ENCODE measurements around the gene TOE1.
A peak's percentile ranks its signal among the peaks of the same experiment; 100 is the strongest.
"Not testable (repeated sequence)": the region's sequence is repeated elsewhere in the genome, so short reads cannot be mapped to it uniquely, and the experiment has no call there.

TOE1 gene

GRCh38 chr1:45339789-45340558 lies at the start of gene TOE1, which contains the start of gene MUTYH:
TSS of gene TOE1 (plus strand) at chr1:45340170. CDS start at chr1:45340253, 83 bp downstream.
TSS of gene MUTYH (minus strand) at chr1:45340440. CDS start at chr1:45334505, 5,935 bp downstream.
- Histone ChIP-seq H3K9me2 (replicated peaks; ENCODE audit: control insufficient read depth, low read length) (no peaks in the 10 kb centered on the region), H3K4me2 (ENCODE audit: low read length) (peak within 1 kb of the TSS; percentile 96), H3F3A (ENCODE audit: control insufficient read depth, insufficient read depth) (peaks cover 17% of the 10 kb centered on the region; the same call in 1 of the 2 replicates), H4K20me1 (ENCODE audit: control insufficient read depth, insufficient read depth, low read depth, low read length) (no peaks in the 10 kb centered on the region), H3K27ac (ENCODE audit: low read depth, low read length) (peak within 1 kb of the TSS; percentile 87), H3K4me1 (ENCODE audit: control insufficient read depth, low read length) (peaks cover 30% of the 10 kb centered on the region), H3K4me3 (ENCODE audit: low read length) (peak within 1 kb of the TSS; percentile 88), H3K9me3 (ENCODE audit: control insufficient read depth, insufficient read depth, low read length) (peaks cover 5% of the 10 kb centered on the region; the same call in 1 of the 2 replicates), H3K79me2 (ENCODE audit: control insufficient read depth, low read length) (peaks cover 54% of the 10 kb centered on the region), H3K27me3 (ENCODE audit: control insufficient read depth, low read length) (no peaks in the 10 kb centered on the region), H3K36me3 (ENCODE audit: control insufficient read depth, low read length) (peaks cover 72% of the 10 kb centered on the region)
- no peak for TF ChIP-seq EZH2phosphoT487 (IDR thresholded peaks at IDR 0.05; ENCODE audit: borderline replicate concordance, low read length)

- not testable (repeated sequence) for H3K4me2 ChIP-seq (ENCODE audit: low read length); H3K79me2 ChIP-seq (ENCODE audit: control insufficient read depth, low read length); H3F3A ChIP-seq (ENCODE audit: control insufficient read depth, insufficient read depth); H3K27ac ChIP-seq (ENCODE audit: low read depth, low read length); H3K4me1 ChIP-seq (ENCODE audit: control insufficient read depth, low read length); H3K9me3 ChIP-seq (ENCODE audit: control insufficient read depth, insufficient read depth, low read length); H4K20me1 ChIP-seq (ENCODE audit: control insufficient read depth, insufficient read depth, low read depth, low read length); H3K4me3 ChIP-seq (ENCODE audit: low read length); H3K27me3 ChIP-seq (ENCODE audit: control insufficient read depth, low read length); H3K9me2 ChIP-seq (replicated peaks; ENCODE audit: control insufficient read depth, low read length); H3K36me3 ChIP-seq (ENCODE audit: control insufficient read depth, low read length)
These were observed 49.0 kb upstream of the TOE1 start for GRCh38 chr1:45291002-45291401.

GRCh38 chr1:45291716-45292115 lies 48.3 kb upstream of the TOE1 start:
- Histone ChIP-seq H3K27me3 (ENCODE audit: control insufficient read depth, low read length) (no peaks in the 10 kb centered on the region), H3K27ac (ENCODE audit: low read depth, low read length) (no peak overlapping the region), H3K4me2 (ENCODE audit: low read length) (no peak overlapping the region), H3K4me3 (ENCODE audit: low read length) (no peak overlapping the region), H3K36me3 (ENCODE audit: control insufficient read depth, low read length) (no peaks in the 10 kb centered on the region), H3K4me1 (ENCODE audit: control insufficient read depth, low read length) (no peaks in the 10 kb centered on the region), H3F3A (ENCODE audit: control insufficient read depth, insufficient read depth) (no peaks in the 10 kb centered on the region), H3K9me2 (replicated peaks; ENCODE audit: control insufficient read depth, low read length) (no peaks in the 10 kb centered on the region), H3K79me2 (ENCODE audit: control insufficient read depth, low read length) (no peaks in the 10 kb centered on the region), H4K20me1 (ENCODE audit: control insufficient read depth, insufficient read depth, low read depth, low read length) (no peaks in the 10 kb centered on the region), H3K9me3 (ENCODE audit: control insufficient read depth, insufficient read depth, low read length) (no peaks in the 10 kb centered on the region)
- no peak for TF ChIP-seq EZH2phosphoT487 (IDR thresholded peaks at IDR 0.05; ENCODE audit: borderline replicate concordance, low read length)
- TF ChIP-seq CTCF (IDR thresholded peaks at IDR 0.05; ENCODE audit: low read depth, low read length, poor library complexity, severe bottlenecking): no peak

- Histone ChIP-seq H3K27me3 (ENCODE audit: control insufficient read depth, low read length) (no peaks in the 10 kb centered on the region), H3K9me2 (replicated peaks; ENCODE audit: control insufficient read depth, low read length) (no peaks in the 10 kb centered on the region), H3K27ac (ENCODE audit: low read depth, low read length) (no peak overlapping the region), H3K9me3 (ENCODE audit: control insufficient read depth, insufficient read depth, low read length) (no peaks in the 10 kb centered on the region), H3K4me2 (ENCODE audit: low read length) (no peak overlapping the region), H4K20me1 (ENCODE audit: control insufficient read depth, insufficient read depth, low read depth, low read length) (no peaks in the 10 kb centered on the region), H3K4me3 (ENCODE audit: low read length) (no peak overlapping the region), H3K79me2 (ENCODE audit: control insufficient read depth, low read length) (no peaks in the 10 kb centered on the region), H3K36me3 (ENCODE audit: control insufficient read depth, low read length) (no peaks in the 10 kb centered on the region), H3F3A (ENCODE audit: control insufficient read depth, insufficient read depth) (peaks cover 8% of the 10 kb centered on the region; the same call in 1 of the 2 replicates), H3K4me1 (ENCODE audit: control insufficient read depth, low read length) (peaks cover 2% of the 10 kb centered on the region)
- TF ChIP-seq EZH2phosphoT487 (IDR thresholded peaks at IDR 0.05; ENCODE audit: borderline replicate concordance, low read length) (no peak), CTCF (IDR thresholded peaks at IDR 0.05; ENCODE audit: low read depth, low read length, poor library complexity, severe bottlenecking) (no peak)
These were observed 42.2 kb upstream of the TOE1 start for GRCh38 chr1:45297666-45298356.
